ENCODE data around the gene KARS1. TPM values are rescaled to one million over a fixed set of nuclear protein-coding genes. Genes with fewer than 3 reads are reported as not detected.

The KARS1 gene
- total RNA-seq, 1 experiment from 2014 or later: 196 TPM

DNA sequence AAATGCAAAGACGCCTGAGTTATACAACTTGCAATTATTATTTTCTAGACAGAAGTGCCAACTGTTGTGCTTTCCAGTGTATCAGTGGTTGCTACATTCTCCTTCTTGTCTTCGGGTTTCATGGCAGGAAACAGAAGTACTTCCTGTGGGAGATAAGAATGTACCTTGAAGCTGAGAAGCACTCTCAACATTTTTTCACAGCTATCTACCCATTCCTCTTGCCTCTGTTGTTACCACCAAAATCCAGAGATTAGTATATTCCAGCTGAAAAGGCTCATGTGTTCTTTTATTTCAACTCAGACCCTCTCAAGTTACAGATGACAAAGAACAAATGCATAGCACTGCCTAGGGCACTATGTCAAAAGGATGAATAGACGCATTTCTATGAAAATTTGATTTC lies 19.6 kb downstream of the KARS1 start:
- no peaks in the 10 kb centered on the region for H3K79me2 ChIP-seq (ENCODE audit: insufficient read depth, low read length)
- H3K4me3 ChIP-seq (replicated peaks in 1 of 2; ENCODE audit: low read depth in 1 of 2, low read length in 2 of 2): no peak overlapping the region
- H3K4me2 ChIP-seq (ENCODE audit: low read length): no peak overlapping the region
- no peak for TF ChIP-seq YY1 (IDR thresholded peaks at IDR 0.05; ENCODE audit: extremely low read depth, insufficient replicate concordance, low read depth, low read length)
- TF ChIP-seq EZH2 (IDR thresholded peaks at IDR 0.05): no peak
- no peak for TF ChIP-seq SRF (IDR thresholded peaks at IDR 0.05; ENCODE audit: low read depth)
- TF ChIP-seq POLR2A (IDR thresholded peaks at IDR 0.05; ENCODE audit: borderline replicate concordance, extremely low read depth, insufficient read depth, insufficient read length): no peak
- no peak for TF ChIP-seq EGR1 (IDR thresholded peaks at IDR 0.05; ENCODE audit: low read depth)
- TF ChIP-seq FOSL1 (IDR thresholded peaks at IDR 0.05; ENCODE audit: low read depth): no peak
- TF ChIP-seq, protein P1, sequence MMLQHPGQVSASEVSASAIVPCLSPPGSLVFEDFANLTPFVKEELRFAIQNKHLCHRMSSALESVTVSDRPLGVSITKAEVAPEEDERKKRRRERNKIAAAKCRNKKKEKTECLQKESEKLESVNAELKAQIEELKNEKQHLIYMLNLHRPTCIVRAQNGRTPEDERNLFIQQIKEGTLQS (IDR thresholded peaks at IDR 0.05): no peak
- TF ChIP-seq, protein P2, sequence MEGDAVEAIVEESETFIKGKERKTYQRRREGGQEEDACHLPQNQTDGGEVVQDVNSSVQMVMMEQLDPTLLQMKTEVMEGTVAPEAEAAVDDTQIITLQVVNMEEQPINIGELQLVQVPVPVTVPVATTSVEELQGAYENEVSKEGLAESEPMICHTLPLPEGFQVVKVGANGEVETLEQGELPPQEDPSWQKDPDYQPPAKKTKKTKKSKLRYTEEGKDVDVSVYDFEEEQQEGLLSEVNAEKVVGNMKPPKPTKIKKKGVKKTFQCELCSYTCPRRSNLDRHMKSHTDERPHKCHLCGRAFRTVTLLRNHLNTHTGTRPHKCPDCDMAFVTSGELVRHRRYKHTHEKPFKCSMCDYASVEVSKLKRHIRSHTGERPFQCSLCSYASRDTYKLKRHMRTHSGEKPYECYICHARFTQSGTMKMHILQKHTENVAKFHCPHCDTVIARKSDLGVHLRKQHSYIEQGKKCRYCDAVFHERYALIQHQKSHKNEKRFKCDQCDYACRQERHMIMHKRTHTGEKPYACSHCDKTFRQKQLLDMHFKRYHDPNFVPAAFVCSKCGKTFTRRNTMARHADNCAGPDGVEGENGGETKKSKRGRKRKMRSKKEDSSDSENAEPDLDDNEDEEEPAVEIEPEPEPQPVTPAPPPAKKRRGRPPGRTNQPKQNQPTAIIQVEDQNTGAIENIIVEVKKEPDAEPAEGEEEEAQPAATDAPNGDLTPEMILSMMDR (IDR thresholded peaks at IDR 0.05 in 2 of 3, conservative IDR thresholded peaks at IDR 0.05 in 1 of 3; ENCODE audit: borderline replicate concordance in 1 of 3, insufficient read depth in 1 of 3, low read depth in 2 of 3, low read length in 2 of 3): no peak
- no peak for TF ChIP-seq CEBPB (IDR thresholded peaks at IDR 0.05; ENCODE audit: low read depth)
- TF ChIP-seq CBX3 (IDR thresholded peaks at IDR 0.05; ENCODE audit: low read depth): no peak
- TF ChIP-seq, protein P3, sequence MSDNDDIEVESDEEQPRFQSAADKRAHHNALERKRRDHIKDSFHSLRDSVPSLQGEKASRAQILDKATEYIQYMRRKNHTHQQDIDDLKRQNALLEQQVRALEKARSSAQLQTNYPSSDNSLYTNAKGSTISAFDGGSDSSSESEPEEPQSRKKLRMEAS (IDR thresholded peaks at IDR 0.05): no peak
- TF ChIP-seq SIN3A (IDR thresholded peaks at IDR 0.05; ENCODE audit: low read depth): no peak
- TF ChIP-seq, protein P4, sequence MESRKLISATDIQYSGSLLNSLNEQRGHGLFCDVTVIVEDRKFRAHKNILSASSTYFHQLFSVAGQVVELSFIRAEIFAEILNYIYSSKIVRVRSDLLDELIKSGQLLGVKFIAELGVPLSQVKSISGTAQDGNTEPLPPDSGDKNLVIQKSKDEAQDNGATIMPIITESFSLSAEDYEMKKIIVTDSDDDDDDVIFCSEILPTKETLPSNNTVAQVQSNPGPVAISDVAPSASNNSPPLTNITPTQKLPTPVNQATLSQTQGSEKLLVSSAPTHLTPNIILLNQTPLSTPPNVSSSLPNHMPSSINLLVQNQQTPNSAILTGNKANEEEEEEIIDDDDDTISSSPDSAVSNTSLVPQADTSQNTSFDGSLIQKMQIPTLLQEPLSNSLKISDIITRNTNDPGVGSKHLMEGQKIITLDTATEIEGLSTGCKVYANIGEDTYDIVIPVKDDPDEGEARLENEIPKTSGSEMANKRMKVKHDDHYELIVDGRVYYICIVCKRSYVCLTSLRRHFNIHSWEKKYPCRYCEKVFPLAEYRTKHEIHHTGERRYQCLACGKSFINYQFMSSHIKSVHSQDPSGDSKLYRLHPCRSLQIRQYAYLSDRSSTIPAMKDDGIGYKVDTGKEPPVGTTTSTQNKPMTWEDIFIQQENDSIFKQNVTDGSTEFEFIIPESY (IDR thresholded peaks at IDR 0.05; ENCODE audit: extremely low read depth, insufficient replicate concordance, low read length): no peak
- no peak for TF ChIP-seq ELF1 (IDR thresholded peaks at IDR 0.05; ENCODE audit: borderline replicate concordance, low read depth)
- no peak for TF ChIP-seq JUND (IDR thresholded peaks at IDR 0.05)
- no peak for TF ChIP-seq EZH2phosphoT487 (IDR thresholded peaks at IDR 0.05; ENCODE audit: borderline replicate concordance)
- TF ChIP-seq TCF7L2 (IDR thresholded peaks at IDR 0.05; ENCODE audit: borderline replicate concordance, extremely low read depth, insufficient read depth, insufficient read length): no peak
- TF ChIP-seq ZFX (IDR thresholded peaks at IDR 0.05): no peak
- no peak overlapping the region for H3K27ac ChIP-seq (ENCODE audit: low read depth, low read length)
- no peaks in the 10 kb centered on the region for H3K9me2 ChIP-seq (ENCODE audit: insufficient read depth)
- no peak for ATAC-seq
- ChIA-PET CTCF (no interaction called here), POLR2A (no interaction called here), RAD21 (ENCODE audit: low non-redundant PET in 1 of 2, low total read pairs in 2 of 2, uncharacterized antibody in 2 of 2, unreplicated experiment in 2 of 2) (no interaction called here)
- BruUV-seq (replicated peaks): no TSS peak
- H3K9me3 ChIP-seq (ENCODE audit: control insufficient read depth in 1 of 2, insufficient read depth in 1 of 2, low read depth in 1 of 2, low read length in 2 of 2): no peaks in the 10 kb centered on the region
- H3K9ac ChIP-seq (ENCODE audit: low read length): no peak overlapping the region
- no peak overlapping the region for H2AFZ ChIP-seq (ENCODE audit: low read depth, low read length, poor library complexity, severe bottlenecking)
- H3K4me1 ChIP-seq (ENCODE audit: control insufficient read depth in 1 of 2, insufficient read depth in 2 of 2, low read length in 2 of 2): peaks cover 0 to 5% of the 10 kb centered on the region in 2 experiments; a peak in 2 of 4 replicates
- H3K27me3 ChIP-seq (ENCODE audit: insufficient read depth, low read length): no peaks in the 10 kb centered on the region
- intact Hi-C loops (cut with micrococcal nuclease): no loop called here
- 0 out of 2 replicates have a peak, but pooled peaks cover 5% of the 10 kb centered on the region for H4K20me1 ChIP-seq (ENCODE audit: insufficient read depth)
- H3K36me3 ChIP-seq (ENCODE audit: control insufficient read depth in 1 of 2, insufficient read depth in 2 of 2, low read length in 2 of 2): peaks cover 36 to 64% of the 10 kb centered on the region in 2 experiments
- no peak for DNase-seq (ENCODE audit: low read depth, low spot score)

Data from HCT116 (cell line).